Naive B cell (primary cell): ENCODE measurements around the gene TLE1. TPM values are rescaled to one million over a fixed set of nuclear protein-coding genes. Genes with fewer than 3 reads are reported as not detected.
"Not testable (repeated sequence)": the region's sequence is repeated elsewhere in the genome, so short reads cannot be mapped to it uniquely, and the experiment has no call there.

Experiments
- ATAC-seq, 2 donors: fragments of 150-1000 bp; cut with Tn5 transposase; 2 replicates each; pipeline ENCODE4 v1.10.0; 2021; ENCODE audit warnings: low read depth in 2 of 2, mild to moderate bottlenecking in 2 of 2, moderate library complexity in 2 of 2
- DNase-seq: peaks from one replicate; pipeline ENCODE4 v3.0.0; 2022
- H3K27ac Mint-ChIP-seq, 6 donors: one replicate each; pipeline ENCODE4 v1.8.0; 2020 to 2022; ENCODE audit warnings: mild to moderate bottlenecking in 6 of 6, mixed read lengths in 6 of 6, moderate library complexity in 5 of 6, inconsistent platforms in 2 of 6
- H3K27me3 Mint-ChIP-seq, 3 donors: one replicate each; pipeline ENCODE4 v1.8.0; 2021 to 2022; ENCODE audit warnings: mixed read lengths in 3 of 3, mild to moderate bottlenecking in 1 of 3
- H3K36me3 Mint-ChIP-seq, 2 donors: one replicate each; pipeline ENCODE4 v1.8.0; 2020 to 2022; ENCODE audit warnings: mixed read lengths in 2 of 2, inconsistent platforms in 1 of 2, mild to moderate bottlenecking in 1 of 2
- H3K4me1 Mint-ChIP-seq, 3 donors: one replicate each; pipeline ENCODE4 v1.8.0; 2020 to 2022; ENCODE audit warnings: mixed read lengths in 3 of 3, inconsistent platforms in 1 of 3, mild to moderate bottlenecking in 1 of 3, moderate library complexity in 1 of 3
- H3K4me3 Mint-ChIP-seq, 8 donors: one replicate each; pipeline ENCODE4 v1.8.0; 2020 to 2022; ENCODE audit warnings: mild to moderate bottlenecking in 8 of 8, mixed read lengths in 8 of 8, moderate library complexity in 8 of 8, inconsistent platforms in 2 of 8
- H3K9me3 Mint-ChIP-seq, 7 donors: one replicate each; pipeline ENCODE4 v1.8.0; 2020 to 2022; ENCODE audit warnings: mixed read lengths in 7 of 7, mild to moderate bottlenecking in 5 of 7, inconsistent platforms in 2 of 7, moderate library complexity in 1 of 7
- polyA plus RNA-seq, 6 donors: library from polyadenylated mRNA; unstranded; fragments of 300-500 nt; fragmentation: Illumina TruSeq; gene quantifications; one replicate each; pipeline ENCODE4 v1.2.3, GENCODE V29; 2021; ENCODE audit warnings: low read depth in 6 of 6

TLE1 gene
- polyA plus RNA-seq, 6 donors from 2014 or later, result 86.2 to 241 (median 152) TPM

GRCh38 chr9:81608289-81608657, 81.1 kb downstream of the TLE1 start:
- H3K36me3 Mint-ChIP-seq, result peaks cover 30 to 33% of the 10 kb centered on the region in 2 donors
- ATAC-seq (no peak), DNase-seq (no peak)
- H3K4me1 Mint-ChIP-seq, result peaks cover 24 to 27% (median 27%) of the 10 kb centered on the region in 3 donors
- peak overlapping the region in 2 of 6 donors; percentile 53 to 82 for H3K27ac Mint-ChIP-seq
- H3K27me3 Mint-ChIP-seq, result no peaks in the 10 kb centered on the region
- H3K9me3 Mint-ChIP-seq, result no peaks in the 10 kb centered on the region
- H3K4me3 Mint-ChIP-seq, result peak overlapping the region in 1 of 8 donors; percentile 22

GRCh38 chr9:81607593-81608288, 81.6 kb downstream of the TLE1 start:
- DNase-seq, result no peak
- Mint-ChIP-seq H3K4me3 (no peak overlapping the region), H3K27me3 (no peaks in the 10 kb centered on the region), H3K36me3 (peaks cover 28 to 38% of the 10 kb centered on the region in 2 donors), H3K9me3 (no peaks in the 10 kb centered on the region), H3K4me1 (peaks cover 24 to 28% (median 27%) of the 10 kb centered on the region in 3 donors), H3K27ac (peak overlapping the region in 1 of 6 donors; percentile 10)
- no peak for ATAC-seq

- H3K27me3 Mint-ChIP-seq, H3K27ac Mint-ChIP-seq, H3K4me3 Mint-ChIP-seq, ATAC-seq, DNase-seq, H3K9me3 Mint-ChIP-seq: not testable (repeated sequence)
- peaks cover 32 to 44% of the 10 kb centered on the region in 2 donors for H3K36me3 Mint-ChIP-seq
- peaks cover 24 to 32% (median 25%) of the 10 kb centered on the region in 3 donors for H3K4me1 Mint-ChIP-seq
Measured at GRCh38 chr9:81606261-81606660, 83.1 kb downstream of the TLE1 start.

- Mint-ChIP-seq H3K4me1 (peaks cover 16 to 24% (median 18%) of the 10 kb centered on the region in 3 donors), H3K9me3 (no peaks in the 10 kb centered on the region), H3K36me3 (peaks cover 32 to 45% of the 10 kb centered on the region in 2 donors), H3K27me3 (no peaks in the 10 kb centered on the region), H3K27ac (no peak overlapping the region), H3K4me3 (no peak overlapping the region)
- no peak for ATAC-seq
- no peak for DNase-seq
Measured at GRCh38 chr9:81605170-81605670, 84.1 kb downstream of the TLE1 start.

GRCh38 chr9:81604306-81605169, 84.8 kb downstream of the TLE1 start:
- peaks cover 18 to 26% (median 19%) of the 10 kb centered on the region in 3 donors for H3K4me1 Mint-ChIP-seq
- H3K4me3 Mint-ChIP-seq, result no peak overlapping the region
- ATAC-seq, result no peak
- H3K27me3 Mint-ChIP-seq, result no peaks in the 10 kb centered on the region
- H3K27ac Mint-ChIP-seq, result no peak overlapping the region
- H3K36me3 Mint-ChIP-seq, result peaks cover 32 to 50% of the 10 kb centered on the region in 2 donors
- no peak for DNase-seq
- H3K9me3 Mint-ChIP-seq, result no peaks in the 10 kb centered on the region

- peaks cover 25 to 36% (median 26%) of the 10 kb centered on the region in 3 donors for H3K4me1 Mint-ChIP-seq
- DNase-seq (no peak), ATAC-seq (no peak)
- H3K4me3 Mint-ChIP-seq, result peak overlapping the region in 1 of 8 donors; percentile 5
- no peaks in the 10 kb centered on the region for H3K27me3 Mint-ChIP-seq
- H3K36me3 Mint-ChIP-seq, result peaks cover 36 to 50% of the 10 kb centered on the region in 2 donors
- H3K27ac Mint-ChIP-seq, result peak overlapping the region in 3 of 6 donors; percentile 9 to 35 (median 24)
- H3K9me3 Mint-ChIP-seq, result no peaks in the 10 kb centered on the region
Measured at GRCh38 chr9:81602887-81603680, 86.3 kb downstream of the TLE1 start.

GRCh38 chr9:81601639-81602623, 87.4 kb downstream of the TLE1 start:
- no peak for ATAC-seq

GRCh38 chr9:81600631-81601030, 88.7 kb downstream of the TLE1 start:
- no peak for DNase-seq
- Mint-ChIP-seq H3K27ac (peak overlapping the region in 1 of 6 donors; percentile 12), H3K4me1 (peaks cover 45 to 54% (median 48%) of the 10 kb centered on the region in 3 donors), H3K36me3 (peaks cover 27 to 37% of the 10 kb centered on the region in 2 donors), H3K4me3 (no peak overlapping the region), H3K27me3 (no peaks in the 10 kb centered on the region), H3K9me3 (no peaks in the 10 kb centered on the region)
- no peak for ATAC-seq

More at GRCh38 chr9:81601639-81602623, 87.4 kb downstream of the TLE1 start:
- Mint-ChIP-seq H3K36me3 (peaks cover 31 to 41% of the 10 kb centered on the region in 2 donors), H3K9me3 (no peaks in the 10 kb centered on the region), H3K27me3 (no peaks in the 10 kb centered on the region), H3K4me3 (no peak overlapping the region), H3K27ac (peak overlapping the region in 3 of 6 donors; percentile 12 to 26 (median 12)), H3K4me1 (peaks cover 33 to 41% (median 35%) of the 10 kb centered on the region in 3 donors)
- DNase-seq, result no peak

- H3K9me3 Mint-ChIP-seq, result no peaks in the 10 kb centered on the region
Measured at GRCh38 chr9:81599837-81600236, 89.5 kb downstream of the TLE1 start.

GRCh38 chr9:81598811-81599210, 90.5 kb downstream of the TLE1 start:
- DNase-seq (peak; percentile 39), ATAC-seq (peak; percentile 40 to 47)
- peaks cover 0 to 2% (median 0%) of the 10 kb centered on the region in 7 donors for H3K9me3 Mint-ChIP-seq
- no peaks in the 10 kb centered on the region for H3K27me3 Mint-ChIP-seq
- H3K4me1 Mint-ChIP-seq, result peaks cover 58 to 61% (median 59%) of the 10 kb centered on the region in 3 donors
- H3K27ac Mint-ChIP-seq, result peak overlapping the region in 5 of 6 donors; percentile 38 to 87 (median 58)
- peaks cover 11 to 22% of the 10 kb centered on the region in 2 donors for H3K36me3 Mint-ChIP-seq
- H3K4me3 Mint-ChIP-seq, result peak overlapping the region in 5 of 8 donors; percentile 12 to 88 (median 69)

More at GRCh38 chr9:81599837-81600236, 89.5 kb downstream of the TLE1 start:
- H3K4me1 Mint-ChIP-seq, result peaks cover 48 to 58% (median 48%) of the 10 kb centered on the region in 3 donors
- DNase-seq, result no peak
- no peak for ATAC-seq
- peaks cover 21 to 33% of the 10 kb centered on the region in 2 donors for H3K36me3 Mint-ChIP-seq
- no peak overlapping the region for H3K4me3 Mint-ChIP-seq
- peak overlapping the region in 3 of 6 donors; percentile 1 to 21 (median 12) for H3K27ac Mint-ChIP-seq
- no peaks in the 10 kb centered on the region for H3K27me3 Mint-ChIP-seq

- Mint-ChIP-seq H3K4me1 (peaks cover 62 to 66% (median 64%) of the 10 kb centered on the region in 3 donors), H3K4me3 (peak overlapping the region in 6 of 8 donors; percentile 69 to 88 (median 76)), H3K36me3 (peaks cover 11 to 15% of the 10 kb centered on the region in 2 donors), H3K27ac (peak overlapping the region in 5 of 6 donors; percentile 25 to 96 (median 87)), H3K27me3 (no peaks in the 10 kb centered on the region), H3K9me3 (peaks cover 0 to 2% (median 0%) of the 10 kb centered on the region in 7 donors)
- no peak for ATAC-seq
- DNase-seq, result no peak
Measured at GRCh38 chr9:81598123-81598497, 91.2 kb downstream of the TLE1 start.
